NCI-H510A (cell line): ENCODE data around the gene SLC24A4.

Experiments
- DNase-seq: peaks from one replicate; lab custom pipeline; 2025; lab: John Stamatoyannopoulos, UW

The SLC24A4 gene, protein sequence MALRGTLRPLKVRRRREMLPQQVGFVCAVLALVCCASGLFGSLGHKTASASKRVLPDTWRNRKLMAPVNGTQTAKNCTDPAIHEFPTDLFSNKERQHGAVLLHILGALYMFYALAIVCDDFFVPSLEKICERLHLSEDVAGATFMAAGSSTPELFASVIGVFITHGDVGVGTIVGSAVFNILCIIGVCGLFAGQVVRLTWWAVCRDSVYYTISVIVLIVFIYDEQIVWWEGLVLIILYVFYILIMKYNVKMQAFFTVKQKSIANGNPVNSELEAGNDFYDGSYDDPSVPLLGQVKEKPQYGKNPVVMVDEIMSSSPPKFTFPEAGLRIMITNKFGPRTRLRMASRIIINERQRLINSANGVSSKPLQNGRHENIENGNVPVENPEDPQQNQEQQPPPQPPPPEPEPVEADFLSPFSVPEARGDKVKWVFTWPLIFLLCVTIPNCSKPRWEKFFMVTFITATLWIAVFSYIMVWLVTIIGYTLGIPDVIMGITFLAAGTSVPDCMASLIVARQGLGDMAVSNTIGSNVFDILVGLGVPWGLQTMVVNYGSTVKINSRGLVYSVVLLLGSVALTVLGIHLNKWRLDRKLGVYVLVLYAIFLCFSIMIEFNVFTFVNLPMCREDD

DNA sequence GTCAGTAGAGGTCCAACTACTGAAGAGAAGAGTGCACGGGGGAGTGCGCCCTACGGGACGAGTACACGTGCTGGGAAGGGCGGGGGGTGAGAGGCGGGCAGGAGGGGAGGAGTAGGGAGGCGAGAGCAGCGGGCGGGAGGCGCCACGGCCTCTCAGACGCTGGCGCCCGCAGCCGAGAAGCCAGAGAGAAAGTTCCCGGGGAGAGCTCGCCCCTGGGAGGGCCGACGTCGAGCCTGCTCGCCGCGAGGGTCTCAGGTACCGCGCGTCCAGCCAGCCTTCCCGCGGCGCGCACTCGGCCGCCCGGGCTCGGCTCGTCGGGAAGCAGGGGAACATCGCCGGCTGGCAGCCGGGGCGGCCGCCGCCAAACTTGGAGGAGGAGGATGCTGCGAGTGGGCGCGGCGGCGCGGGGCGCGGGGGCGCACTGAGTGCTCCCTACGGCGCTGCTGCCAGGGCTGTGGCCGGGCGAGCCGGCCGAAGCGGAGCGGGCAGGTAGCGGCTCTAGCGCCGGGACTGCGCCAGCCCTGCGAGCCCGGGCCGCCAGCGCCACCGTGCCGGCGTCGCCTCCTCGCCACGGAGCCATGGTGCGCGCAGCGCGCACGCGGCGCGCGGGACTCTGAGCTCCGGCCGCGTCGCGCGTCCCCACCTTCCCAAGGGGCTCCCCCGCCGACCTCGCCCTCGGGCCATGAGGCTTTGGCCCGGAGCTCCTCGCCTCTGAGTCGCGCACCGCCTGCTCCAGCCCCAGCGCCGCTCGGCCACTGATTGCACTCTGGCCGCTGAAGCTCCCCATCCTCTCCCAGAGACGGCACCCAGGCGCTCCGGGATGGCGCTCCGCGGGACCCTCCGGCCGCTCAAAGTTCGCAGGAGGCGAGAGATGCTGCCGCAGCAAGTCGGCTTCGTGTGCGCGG lies at the start of gene SLC24A4:
TSS of gene SLC24A4 (plus strand) at position 155 of the 905 bp plus-strand sequence. CDS start at position 821, 666 bp downstream.
- no peak for DNase-seq

DNA sequence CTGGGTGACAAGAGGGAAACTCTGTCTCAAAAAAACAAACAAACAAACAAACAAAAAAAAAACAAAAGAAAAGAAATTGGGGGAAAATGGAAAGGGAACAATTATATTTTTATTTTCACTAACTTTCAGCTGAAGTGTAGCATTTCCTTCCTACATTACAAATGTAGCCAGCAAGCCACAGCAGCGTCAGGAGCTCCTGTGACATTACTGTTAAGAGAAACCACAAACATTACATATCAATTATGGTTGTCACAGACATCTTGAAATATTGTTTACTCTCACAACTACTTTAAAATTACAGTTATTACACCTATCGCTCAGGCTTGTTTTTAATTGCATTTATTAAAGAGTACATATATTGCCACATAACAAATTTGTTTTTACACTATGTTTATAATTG lies 49.8 kb upstream of the SLC24A4 start:
- DNase-seq = no peak

- DNase-seq = no peak
These were observed 48.9 kb upstream of the SLC24A4 start for GRCh38 chr14:92274055-92274454.

DNA sequence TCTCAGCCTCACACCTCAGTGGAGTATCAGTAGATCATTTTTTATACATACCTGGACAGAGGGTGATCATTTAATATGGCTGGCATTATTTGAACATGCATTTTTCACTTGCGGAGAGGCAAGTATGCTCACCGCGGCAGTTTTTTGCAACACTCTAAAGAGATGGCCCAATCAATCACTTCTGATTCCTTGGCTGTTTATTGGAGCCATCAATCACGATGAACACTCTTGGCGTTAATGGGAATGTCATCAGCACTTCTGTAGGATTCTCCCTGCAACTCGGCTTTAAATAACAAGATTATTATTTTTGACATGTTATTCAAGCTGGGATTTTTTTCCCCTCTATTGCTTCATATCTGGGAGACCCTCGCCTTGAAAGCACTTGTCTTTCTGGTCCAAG lies 46.9 kb upstream of the SLC24A4 start:
- no peak for DNase-seq

GRCh38 chr14:92277031-92277430 lies 45.9 kb upstream of the SLC24A4 start:
- no peak for DNase-seq

DNA sequence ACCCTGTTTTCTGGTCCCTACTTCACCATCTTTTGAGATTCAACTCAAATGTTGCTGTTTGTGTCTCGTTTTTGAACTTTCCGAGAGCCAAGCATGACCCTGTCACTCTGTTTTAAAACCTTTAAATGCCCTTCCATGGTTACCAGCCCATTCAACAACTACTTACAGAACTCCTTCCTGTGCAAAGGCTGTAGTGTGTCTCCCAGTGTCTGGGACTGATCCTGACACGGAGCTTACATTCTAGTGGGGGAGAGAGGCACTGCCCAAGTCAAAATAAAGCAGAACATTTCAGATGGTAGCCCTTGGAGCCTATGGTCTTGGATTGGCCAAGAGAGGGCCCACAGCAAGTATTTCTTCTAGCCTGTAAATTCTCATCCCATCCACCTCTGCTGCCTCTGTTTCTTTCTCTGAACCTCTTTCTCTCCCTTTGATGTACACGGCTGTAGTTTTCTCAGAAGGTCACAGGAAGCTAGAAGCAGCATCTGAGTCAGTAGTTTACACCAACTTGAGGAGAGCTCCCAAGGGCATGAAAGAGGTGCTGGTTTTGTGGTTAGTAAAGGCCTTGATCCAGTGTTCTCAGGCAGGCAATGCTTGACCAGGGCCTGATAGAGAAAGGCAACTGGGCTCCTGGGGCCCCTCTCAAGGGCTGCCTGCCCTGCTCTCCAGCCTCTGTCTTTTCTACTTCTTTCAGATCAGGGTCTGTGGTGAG lies 42.3 kb upstream of the SLC24A4 start:
- no peak for DNase-seq

- DNase-seq = no peak
These were observed 40.3 kb upstream of the SLC24A4 start for GRCh38 chr14:92282669-92283068.

DNA sequence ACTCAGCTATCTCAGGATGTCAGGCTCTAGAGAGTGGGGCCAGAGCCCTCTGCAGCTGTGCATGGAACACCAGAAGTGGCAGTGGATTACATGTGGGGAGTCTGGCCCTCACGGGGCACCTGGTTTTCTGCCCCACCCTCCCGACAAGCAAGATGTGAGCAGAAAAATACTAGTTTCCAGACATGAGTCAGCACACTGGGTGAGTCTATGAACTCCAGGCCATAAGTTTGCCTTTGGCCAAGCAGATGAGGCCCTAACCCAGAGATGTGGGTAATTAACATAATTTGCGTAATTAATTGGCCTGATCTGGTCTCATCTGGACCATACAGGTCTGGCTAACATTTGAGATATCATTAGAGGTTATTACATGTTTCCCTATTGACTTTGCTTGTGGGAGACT lies 37.7 kb upstream of the SLC24A4 start:
- DNase-seq = no peak

DNA sequence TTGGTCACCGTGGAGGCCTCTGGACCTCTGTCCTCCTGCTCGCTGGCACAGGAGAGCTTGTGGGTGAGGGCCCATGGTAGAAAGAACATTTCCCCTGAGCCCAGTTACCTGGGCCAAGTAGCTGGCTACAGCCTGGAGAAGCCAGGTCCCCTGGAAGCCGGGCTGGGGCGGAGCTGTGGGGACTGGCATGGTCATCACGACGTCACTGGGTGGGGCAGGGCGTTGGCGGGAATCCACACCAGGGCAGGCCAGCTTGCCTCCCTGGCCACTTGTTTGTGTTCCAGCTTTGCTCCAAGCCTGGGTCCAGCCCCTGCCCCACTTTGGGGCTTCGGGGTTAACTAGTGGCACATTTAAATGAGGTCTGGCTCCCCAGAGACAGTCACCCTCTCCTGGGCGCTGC lies 35.0 kb upstream of the SLC24A4 start:
- no peak for DNase-seq

- DNase-seq = no peak
These were observed 33.8 kb upstream of the SLC24A4 start for GRCh38 chr14:92288994-92289660.

DNA sequence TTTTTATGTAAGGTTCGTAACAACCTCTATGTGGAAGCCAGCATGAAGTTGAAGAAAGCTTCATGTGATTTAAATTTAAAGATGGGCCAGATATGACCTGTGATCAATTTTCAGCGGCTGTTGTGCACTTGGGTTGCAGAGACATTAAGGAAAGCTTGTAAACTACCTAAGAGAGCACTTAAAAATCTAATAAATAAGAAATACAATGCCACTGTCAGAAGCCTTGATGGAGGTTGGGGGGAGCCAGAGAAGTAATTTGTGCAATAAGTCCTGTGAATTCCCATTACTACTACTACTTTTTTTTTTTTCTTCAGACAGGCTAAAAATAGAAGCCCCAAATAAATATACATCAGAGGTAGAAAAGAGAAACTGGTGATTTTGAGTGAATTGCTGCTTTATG lies 30.3 kb upstream of the SLC24A4 start:
- DNase-seq = no peak

DNA sequence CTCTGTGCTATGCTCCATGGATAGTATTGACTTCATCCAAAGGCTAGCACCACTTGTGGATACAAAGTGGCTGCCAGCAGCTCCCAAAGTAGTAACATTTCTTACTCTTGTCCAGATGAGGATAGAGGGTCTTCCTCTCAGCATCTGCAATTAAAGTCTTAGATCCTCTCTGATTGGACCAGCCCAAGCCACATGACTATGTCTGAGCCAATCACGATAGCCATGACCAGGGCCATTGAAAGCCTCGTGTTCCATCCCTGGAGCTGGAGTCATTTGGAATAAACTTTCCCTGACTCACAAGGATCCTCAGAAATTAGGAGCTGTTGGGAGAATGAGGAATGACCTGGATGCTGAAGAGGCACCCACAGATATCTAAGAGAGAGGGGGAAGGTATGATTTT lies 28.5 kb upstream of the SLC24A4 start:
- DNase-seq = no peak

DNA sequence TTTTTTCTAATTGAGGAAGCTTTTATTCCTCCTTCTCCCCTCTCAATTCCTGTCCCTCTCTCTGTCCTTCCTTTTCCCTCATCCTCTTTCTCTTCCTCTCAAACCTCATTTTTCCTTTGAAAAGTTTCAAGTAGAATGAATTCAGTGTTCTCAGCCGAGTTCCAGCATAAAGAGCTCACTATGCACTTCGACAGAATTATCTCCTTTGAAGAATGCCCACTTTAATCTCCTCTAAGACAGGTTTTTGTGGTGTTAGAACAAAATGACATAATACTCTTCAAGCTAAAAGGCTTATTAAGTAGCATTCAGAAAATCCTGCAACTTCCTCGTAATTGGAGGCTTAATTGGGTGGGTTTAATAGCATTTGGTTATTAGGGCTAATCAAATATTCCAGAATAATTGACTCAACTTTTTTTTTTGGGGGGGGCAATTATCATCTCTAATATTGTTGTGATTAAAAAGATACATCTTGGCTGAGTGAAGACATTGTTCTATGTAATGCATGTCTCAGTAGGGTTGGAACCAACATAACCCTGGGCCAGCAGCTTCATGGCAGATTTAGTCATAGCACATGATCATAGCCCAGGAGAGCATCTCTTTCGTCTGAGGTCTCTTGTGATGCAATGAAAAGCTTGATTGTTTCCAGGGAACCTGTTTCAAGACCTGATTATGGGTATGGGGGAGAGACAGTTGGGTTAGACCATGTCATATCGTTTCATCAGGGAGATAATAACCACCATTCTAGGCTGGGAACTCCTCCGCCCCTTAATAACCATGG lies 25.0 kb upstream of the SLC24A4 start:
- no peak for DNase-seq

DNA sequence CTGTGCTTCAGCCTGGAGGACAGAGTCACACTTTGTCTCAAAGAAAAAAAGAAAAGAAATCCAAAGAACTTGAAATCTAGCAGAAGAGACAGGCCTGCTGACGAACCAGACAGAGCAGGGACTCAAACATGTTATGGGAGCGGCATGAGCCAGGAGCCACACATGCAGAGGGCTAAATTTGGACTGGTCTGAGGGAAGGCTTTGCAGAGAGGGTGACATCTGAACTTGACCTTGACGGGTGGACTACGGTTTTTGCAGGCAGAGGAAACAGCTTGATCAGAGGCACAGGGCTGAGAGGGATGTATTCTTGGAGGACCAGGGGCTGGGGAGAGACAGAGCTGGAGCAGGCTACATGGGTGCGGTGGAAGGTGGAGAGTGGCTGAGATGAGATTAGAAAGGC lies 20.5 kb upstream of the SLC24A4 start:
- no peak for DNase-seq

DNA sequence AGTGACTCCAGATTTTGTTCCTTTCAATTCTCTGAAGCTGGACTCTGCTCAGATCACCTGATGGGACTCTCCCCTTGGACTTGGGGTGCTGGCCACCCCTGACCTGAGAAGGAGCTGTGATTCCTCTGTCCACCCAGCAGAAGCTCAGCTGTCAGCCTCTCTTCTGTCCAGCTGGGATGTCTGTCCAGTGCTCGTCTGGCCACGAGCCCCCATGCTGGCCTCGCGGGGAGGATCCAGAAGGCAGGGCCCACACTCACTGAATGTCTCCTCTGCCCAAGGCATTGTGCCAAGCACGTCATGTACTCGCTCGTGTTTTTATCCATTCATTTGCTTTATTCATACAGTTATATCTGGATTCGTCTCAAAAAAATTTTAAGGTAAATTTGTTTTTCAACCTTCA lies 14.2 kb upstream of the SLC24A4 start:
- DNase-seq = no peak

GRCh38 chr14:92309968-92310530 lies 12.9 kb upstream of the SLC24A4 start:
- DNase-seq = no peak

DNA sequence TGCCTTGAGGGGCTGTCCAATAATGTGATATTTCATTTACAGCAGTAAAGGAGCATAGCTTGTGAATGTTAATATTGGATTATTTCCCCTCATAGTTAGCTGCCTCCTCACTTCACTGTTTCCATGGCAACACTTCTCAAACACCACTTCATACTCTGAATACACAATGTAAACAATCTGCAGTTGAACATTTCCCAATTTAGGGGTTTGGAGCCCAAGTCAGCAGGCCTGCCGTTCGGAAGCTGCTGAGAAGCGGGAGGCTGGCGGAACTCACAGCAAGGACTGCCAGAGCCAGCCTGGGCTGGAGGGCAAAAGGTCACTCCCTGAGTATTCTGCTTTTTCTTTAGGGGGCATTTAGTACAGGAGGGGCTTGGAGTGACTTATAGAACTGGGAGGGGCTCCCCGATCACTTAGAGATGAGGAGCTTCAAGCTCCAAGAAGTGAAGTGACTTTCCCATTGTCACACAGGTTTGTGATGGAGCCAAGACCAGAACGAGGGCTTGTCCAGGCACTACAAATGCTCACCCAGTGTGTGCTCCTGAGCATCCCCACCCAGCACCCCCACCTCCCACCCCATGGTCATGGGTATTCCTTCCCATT lies 12.1 kb upstream of the SLC24A4 start:
- DNase-seq = no peak

DNA sequence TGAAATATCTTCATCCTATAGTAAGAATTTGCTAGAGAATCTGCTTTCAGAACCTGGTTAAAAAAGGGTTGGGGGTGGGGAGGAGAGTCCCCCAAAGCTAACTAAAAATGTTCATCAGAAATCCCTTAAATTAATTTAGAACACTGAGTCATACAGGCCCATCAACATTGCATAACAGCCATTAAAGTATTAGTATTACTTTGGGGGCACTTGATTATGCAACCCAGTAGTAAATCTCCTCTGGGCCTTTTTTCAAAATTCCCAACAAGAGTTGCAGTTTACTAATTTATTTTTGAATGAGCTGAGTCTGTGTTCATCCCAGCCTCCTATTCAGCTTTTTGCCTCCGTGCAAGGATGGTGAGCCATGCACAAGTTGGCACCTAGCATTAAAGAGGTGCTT lies 8.8 kb upstream of the SLC24A4 start:
- no peak for DNase-seq

- DNase-seq = no peak
These were observed 7.7 kb upstream of the SLC24A4 start for GRCh38 chr14:92315050-92315805.
